ENCODE results near the gene KCNJ10.

- no peak for TF ChIP-seq POLR2AphosphoS5 (IDR thresholded peaks at IDR 0.05; ENCODE audit: low read depth)
- TF ChIP-seq, protein P1, sequence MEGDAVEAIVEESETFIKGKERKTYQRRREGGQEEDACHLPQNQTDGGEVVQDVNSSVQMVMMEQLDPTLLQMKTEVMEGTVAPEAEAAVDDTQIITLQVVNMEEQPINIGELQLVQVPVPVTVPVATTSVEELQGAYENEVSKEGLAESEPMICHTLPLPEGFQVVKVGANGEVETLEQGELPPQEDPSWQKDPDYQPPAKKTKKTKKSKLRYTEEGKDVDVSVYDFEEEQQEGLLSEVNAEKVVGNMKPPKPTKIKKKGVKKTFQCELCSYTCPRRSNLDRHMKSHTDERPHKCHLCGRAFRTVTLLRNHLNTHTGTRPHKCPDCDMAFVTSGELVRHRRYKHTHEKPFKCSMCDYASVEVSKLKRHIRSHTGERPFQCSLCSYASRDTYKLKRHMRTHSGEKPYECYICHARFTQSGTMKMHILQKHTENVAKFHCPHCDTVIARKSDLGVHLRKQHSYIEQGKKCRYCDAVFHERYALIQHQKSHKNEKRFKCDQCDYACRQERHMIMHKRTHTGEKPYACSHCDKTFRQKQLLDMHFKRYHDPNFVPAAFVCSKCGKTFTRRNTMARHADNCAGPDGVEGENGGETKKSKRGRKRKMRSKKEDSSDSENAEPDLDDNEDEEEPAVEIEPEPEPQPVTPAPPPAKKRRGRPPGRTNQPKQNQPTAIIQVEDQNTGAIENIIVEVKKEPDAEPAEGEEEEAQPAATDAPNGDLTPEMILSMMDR (IDR thresholded peaks at IDR 0.05; ENCODE audit: insufficient read depth, low read length) = no peak
- TF ChIP-seq GABPA (IDR thresholded peaks at IDR 0.05; ENCODE audit: low read depth) = no peak
These were observed 89.2 kb downstream of the KCNJ10 start for GRCh38 chr1:159980786-159981185.
